ENCODE results near the gene HERPUD2.
"Not testable (repeated sequence)": the region's sequence is repeated elsewhere in the genome, so short reads cannot be mapped to it uniquely, and the experiment has no call there.

The HERPUD2 gene

DNA sequence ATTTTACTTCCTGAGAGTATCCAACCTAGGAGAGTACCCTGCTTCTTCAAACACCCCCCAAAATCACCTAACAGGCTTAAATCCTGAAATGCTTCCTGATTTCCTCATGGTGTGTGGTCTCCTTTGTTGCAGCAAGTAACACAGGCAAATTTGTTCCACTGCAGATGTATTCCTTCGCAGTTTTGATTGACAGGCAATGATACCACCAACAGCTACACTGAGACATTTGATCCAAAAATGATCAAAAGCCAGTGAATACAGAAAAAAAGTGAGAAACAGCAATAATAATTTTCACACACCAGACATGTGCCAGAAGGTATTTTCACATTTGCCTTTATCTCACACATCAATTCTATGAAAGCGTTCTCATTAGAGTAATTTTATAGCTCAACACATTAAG lies 95.9 kb downstream of the HERPUD2 start:
- no peak for DNase-seq

DNA sequence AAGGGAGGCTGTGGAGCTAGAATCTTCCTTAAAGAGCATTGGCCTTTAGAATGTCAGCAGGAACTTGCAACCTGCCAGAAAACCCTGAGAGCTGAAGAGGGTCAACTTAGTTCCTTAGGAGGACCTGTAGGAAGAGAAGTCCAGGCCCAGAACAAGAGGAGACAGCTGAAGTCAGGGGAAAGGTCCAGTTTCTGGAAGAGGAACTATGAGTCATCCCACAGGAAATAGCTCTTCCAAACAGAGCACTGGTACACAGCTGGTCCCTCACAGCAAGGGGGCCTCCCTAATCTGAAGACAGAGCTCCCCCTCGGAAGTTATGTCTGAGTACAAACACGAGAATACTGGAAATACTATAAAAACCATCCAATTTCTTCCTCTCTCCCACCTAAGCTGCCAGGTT lies 98.9 kb downstream of the HERPUD2 start:
- no peak for DNase-seq

DNA sequence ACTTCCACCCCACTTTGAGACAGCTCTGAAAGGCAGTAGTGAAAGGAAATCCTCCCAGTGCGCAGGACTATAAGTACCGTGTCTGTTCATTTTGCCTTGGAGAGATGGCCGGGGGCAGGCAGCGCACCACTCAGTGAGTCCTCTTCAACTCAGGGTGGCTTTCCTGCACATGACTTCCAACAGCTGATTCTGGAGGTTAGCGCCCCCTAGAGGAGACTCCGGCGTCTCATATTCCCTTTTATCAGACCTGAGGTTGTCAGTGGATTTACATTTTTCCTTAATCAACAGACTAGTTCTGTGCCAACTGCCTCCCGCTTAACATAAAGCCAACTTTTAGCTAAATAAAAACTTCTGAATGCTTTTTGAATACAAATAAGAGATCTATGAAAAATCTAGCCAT lies 101.0 kb downstream of the HERPUD2 start:
- no peak for DNase-seq

DNA sequence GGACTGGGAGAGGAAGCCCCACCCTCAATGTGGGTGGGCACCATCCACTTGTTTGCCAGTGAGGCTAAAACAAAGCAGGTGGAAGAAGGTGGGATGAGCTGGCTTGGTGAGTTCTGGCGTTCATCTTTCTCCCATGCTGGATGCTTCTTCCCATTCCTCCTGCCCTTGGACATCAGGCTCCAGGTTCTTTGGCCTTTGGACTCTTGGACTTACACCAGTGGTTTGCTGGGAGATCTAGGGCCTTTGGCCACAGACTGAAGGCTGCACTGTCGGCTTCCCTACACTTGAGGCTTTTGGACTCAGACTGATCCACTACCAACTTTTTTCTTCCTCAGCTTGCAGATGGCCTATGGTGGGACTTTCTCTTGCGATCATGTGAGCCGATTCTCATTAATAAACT lies 106.3 kb downstream of the HERPUD2 start:
- no peak for DNase-seq

DNA sequence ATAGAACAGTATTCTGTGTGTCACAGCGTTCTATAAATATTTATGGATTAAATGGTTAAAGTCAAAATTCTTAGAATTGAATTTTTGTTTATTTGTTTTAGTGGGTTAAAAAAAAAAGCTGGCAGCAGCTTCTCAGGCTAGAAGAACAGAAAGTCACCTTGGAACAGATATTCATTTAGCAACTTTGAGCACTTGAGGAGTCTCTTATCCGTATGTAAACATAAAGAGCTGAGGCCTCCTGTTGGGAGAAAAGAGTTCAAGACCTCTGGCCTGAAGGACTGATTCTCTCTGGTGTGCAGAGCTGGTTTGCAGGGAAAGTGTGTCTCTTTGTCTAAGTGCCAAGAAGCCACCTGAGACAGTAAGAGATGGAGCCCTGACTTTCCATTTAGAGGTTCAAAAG lies 109.9 kb downstream of the HERPUD2 start:
- DNase-seq: no peak

DNA sequence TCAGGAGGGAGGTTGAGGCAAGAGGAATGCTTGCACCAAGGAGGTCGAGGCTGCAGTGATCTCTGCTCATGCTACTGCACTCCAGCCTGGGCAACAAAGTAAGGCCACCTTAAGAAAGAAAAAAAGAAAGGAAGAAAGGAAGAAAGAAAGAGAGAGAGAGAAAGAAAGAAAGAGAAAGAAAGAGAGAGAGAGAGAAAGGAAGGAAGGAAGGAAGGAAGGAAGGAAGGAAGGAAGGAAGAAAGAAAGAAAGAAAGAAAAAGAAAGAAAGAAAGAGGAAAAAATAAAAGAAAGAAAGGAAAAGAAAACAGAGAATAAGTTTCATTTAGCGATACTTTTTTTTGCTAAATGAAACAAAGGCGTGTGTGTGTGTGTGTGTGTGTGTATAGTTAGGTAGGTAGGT lies 110.4 kb downstream of the HERPUD2 start:
- DNase-seq: not testable (repeated sequence)
